HG02610 (cell line): ENCODE measurements around the gene PC.

ENCODE experiments used
- ATAC-seq: cut with Tn5 transposase; IDR thresholded peaks from one replicate; pipeline ENCODE4 v1.9.1; 2021; ENCODE audit warnings: mild to moderate bottlenecking, moderate library complexity; ENCODE audit not compliant: unreplicated experiment

Gene PC

DNA sequence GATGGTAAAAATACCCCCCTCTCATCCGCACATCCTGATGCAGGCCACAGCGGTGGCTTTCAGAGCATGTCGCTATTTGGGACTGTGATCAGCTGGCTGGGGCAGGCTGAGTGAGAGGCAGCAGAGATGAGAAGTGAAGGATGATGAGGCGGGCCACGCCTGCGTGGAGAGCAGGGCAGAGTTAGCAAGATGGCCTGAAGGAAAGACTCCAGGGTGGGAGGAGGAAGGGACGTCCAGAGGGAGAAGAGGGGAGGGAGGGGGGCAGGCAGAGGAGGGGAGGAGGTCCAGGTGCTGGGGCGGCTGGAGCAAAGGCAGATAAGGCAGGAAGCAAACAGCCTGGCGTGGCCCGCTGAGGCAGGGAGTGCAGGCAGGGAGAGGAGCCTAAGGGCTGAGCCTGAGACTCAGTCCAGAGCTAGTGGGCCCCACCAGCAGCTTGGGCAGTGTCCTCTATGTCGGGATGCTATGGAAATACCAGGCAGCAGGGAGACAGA is 72.2 kb downstream of the PC start:
- ATAC-seq = no peak

- ATAC-seq = no peak
Measured at GRCh38 chr11:66885469-66885868, 72.7 kb downstream of the PC start.

DNA sequence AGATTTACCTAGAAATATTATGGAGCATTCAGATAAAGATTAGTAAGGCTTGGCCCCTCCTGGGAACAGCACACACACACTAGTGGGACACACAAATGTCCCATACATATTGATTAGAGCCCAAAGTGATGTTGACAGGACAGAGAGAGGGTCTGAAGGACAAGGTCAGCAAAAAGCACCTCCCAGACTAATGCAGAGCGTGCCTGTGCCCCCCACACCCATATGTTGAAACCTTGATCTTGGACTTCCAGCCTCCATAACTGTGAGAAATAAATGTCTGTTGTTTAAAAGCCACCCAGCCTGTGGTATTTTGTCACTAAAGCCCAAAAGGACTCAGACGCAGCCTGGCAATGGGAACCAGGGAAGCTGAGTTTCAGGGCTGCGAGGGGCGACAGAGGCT is 73.7 kb downstream of the PC start:
- no peak for ATAC-seq

- ATAC-seq = no peak
Measured at GRCh38 chr11:66883016-66883965, 74.9 kb downstream of the PC start.

DNA sequence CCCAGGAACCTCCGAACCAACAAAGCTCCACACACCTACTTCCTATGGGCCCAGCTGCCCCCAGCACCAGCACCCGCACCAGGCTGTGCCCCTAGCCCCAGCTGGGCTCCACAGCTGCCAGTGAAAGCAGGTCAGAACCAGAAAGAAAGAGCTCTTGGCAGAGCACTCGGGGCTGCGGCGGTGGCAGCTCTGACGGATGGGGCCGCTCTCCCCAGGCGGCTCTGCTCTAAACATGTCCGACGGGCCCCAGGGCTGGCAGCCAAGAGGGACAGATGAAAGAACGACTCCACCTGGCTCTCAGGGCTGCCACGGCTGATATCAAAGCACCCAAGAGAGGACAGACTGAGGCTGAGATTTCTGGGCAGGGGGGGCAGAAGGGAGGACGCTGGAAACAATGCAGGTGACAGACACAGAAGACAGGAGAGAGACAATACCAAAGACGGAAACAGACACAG is 75.6 kb downstream of the PC start:
- ATAC-seq = no peak

DNA sequence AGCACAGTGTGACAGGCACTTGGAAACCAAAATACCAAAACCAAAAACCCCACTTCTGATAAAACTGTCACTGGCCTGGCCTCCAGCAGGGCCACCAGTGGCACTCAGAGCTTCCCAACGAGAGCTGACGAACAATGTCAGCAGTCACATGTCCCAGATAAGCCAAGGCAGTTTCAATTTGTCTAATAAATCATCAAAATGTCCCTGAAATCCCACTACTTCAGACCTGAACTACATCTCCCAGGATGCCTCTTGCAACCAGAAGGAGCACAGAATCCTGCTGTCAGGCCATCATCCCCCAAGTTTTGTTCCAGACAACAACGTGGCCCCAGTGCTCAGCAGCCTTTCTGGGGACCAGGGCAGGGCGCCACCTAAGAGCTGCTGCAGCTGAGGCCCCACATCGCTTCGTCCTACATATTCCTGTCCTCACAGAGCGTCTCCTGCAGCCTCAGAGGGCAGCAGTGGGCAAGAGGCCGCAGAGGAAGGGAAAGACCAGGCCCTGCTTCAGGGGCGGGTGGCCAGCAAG is 76.2 kb downstream of the PC start:
- no peak for ATAC-seq

GRCh38 chr11:66881451-66881835 is 76.7 kb downstream of the PC start:
- ATAC-seq = no peak

DNA sequence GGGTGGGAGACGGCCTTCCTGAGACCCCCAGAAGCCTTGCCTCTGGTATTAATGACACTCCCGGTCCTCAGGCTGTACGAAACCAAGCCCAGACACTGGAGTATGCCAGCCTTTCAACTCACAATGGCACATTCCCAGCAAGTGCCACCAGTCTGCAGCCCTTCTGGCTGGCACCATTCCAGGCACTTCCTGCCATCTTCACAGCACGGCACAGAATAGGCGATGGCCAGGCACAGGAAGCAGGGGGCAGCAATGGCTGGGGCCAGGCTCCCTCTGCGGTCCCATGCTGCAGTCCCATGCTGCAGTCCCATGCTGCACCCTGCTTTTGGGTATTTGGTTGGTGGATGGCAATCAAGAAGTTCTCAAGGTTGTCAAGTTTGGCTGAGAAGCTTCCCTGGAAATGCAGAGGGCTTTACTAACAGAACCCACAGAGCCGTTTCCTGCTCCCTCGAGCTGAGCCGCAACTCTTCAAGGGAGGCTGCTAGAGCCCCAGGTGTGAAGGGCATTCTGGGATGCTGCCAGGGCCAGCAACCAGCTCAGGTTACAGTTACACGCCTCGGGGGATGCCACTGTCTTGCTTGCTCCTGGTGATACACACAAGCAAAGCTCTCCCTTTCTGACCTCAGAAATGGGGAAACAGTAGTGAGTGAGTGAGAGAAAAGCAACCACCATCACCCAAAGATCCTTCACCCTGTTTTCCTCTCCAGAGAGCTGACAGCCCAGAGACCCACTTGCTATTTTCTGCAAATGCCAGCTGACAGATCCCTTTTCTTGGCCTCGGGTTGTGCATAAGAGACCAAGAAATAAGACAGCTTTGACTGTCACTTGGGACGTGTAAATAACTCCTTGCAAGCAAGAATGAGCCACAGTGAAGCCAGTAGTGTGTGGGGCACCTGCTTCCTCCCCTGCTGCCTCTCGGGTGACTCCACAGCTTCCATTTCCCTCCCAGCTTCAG is 77.4 kb downstream of the PC start:
- no peak for ATAC-seq

GRCh38 chr11:66879999-66880398 is 78.2 kb downstream of the PC start:
- no peak for ATAC-seq

GRCh38 chr11:66879583-66879982 is 78.6 kb downstream of the PC start:
- ATAC-seq = no peak

GRCh38 chr11:66879000-66879399 is 79.2 kb downstream of the PC start:
- no peak for ATAC-seq

- no peak for ATAC-seq
Measured at GRCh38 chr11:66878474-66878873, 79.7 kb downstream of the PC start.

DNA sequence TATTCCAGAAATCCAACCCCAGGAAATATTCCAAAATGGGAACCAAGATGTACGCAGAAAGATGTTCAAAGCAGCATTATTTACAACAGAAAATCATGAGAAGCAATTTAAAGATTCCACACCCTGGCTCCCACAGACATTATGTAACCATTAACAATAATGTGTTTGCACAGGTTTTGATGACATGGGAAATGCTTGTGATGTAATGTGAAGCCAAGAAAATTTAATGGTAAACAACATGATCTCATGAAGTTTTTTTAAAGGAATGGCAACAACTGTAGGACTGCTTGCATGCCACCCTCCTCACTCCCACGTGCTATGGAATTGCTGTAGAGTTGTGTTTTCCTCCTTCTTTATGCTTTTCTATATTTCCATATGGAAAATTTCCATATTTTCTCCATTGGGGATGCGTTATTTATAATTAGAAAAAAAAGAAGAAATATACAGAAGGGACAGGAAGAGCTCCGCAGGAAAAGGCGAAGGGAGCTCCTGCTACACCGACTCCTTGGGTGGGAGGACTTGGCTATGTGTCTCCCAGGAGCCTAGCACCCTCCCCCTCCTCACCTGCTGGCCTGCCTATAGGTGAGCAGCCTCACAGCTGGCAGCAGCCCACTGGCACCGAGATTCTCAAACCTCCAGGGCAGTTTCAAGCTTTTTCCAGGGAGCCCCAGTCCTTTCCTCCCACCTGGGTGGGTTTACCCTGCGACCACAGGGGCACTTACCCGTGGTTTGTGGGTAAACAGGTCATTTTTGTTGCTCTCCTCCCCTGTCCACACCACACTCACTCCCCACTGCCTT is 80.4 kb downstream of the PC start:
- ATAC-seq = no peak

DNA sequence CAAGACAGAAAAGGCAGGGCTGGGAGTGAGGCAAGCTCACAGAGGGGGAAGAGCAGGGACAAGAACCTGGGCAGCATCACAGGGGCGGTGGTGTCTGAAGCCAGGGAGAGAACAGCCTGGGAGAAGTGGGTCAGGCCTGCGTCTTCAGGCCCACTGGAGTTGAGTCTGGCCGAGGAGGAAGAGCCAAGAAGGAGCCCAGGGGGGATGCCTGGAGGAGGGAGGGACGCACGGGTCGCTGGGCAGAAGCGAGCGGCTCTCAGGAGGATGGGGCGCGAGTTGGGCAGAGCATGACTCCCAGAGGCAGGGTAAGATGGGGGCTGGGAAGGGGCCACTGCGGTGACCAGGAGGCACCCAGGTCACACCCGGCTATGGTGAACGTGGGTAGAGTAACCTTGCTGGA is 82.8 kb downstream of the PC start:
- no peak for ATAC-seq

DNA sequence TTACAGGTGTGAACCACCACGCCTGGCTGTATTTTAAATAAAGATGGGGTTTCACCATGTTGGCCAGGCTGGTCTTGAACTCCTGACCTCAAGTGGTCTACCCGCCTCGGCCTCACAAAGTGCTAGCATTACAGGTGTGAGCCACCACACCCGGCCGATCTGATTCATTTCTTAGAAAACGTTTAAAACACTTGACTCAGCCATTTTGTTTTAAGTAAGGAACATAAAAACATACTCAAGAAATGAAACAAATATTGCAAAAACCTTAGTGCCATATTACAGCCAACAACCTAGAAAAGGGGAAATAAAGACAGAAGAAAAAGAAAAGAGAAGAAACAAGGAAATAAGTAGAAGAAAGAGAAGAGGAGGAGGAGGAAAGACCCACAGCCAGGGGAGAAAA is 84.0 kb downstream of the PC start:
- ATAC-seq = no peak

DNA sequence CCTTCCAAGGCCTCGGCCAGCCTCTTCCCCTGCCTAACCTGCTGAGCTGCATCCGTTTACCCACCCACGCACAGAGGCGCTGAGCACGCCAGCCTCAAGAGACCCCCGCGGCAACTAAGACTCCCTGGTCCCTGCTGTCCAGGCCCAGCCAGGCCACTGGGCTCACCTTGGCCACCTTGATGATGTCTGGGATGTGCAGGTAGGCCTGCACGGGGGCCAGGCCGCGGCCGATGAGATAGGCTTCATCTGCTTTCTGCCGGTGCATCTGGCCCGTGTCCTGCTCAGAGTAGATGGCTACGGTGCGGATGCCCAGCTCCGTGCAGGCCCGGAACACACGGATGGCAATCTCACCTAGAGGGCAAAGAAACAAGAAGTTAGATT is 86.7 kb downstream of the PC start:
- ATAC-seq = no peak

GRCh38 chr11:66870616-66871520 is 87.3 kb downstream of the PC start:
- no peak for ATAC-seq

DNA sequence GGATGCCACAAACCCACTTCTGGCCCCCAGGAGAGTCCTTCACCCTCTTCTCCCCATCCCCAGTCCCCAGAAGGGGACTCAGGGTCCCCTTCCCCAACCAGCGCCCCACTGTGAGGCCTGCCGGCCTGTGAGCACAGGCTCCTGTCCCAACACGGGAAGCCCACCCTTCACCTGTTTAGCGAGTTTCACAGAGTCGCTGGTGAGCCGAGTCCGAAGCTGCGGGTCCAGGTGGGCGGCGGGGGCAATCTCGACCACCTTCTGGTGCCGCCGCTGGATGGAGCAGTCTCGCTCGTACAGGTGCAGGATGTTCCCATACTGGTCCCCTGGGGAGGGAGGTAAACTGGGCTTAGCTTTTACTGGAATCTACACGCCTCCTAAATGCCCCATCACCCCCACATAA is 88.1 kb downstream of the PC start:
- no peak for ATAC-seq

GRCh38 chr11:66869567-66869870 is 88.7 kb downstream of the PC start:
- ATAC-seq = no peak
